ENCODE data around the gene DSE.

Gene DSE

GRCh38 chr6:116419069-116419786 is 48.5 kb downstream of the DSE start:
- DNase-seq: no peak

- DNase-seq: no peak
These were observed 49.6 kb downstream of the DSE start for GRCh38 chr6:116420341-116420740.

- no peak for DNase-seq
These were observed 51.5 kb downstream of the DSE start for GRCh38 chr6:116422238-116422637.

- DNase-seq: no peak
These were observed 53.3 kb downstream of the DSE start for GRCh38 chr6:116424001-116424400.

GRCh38 chr6:116426551-116426950 is 55.8 kb downstream of the DSE start:
- DNase-seq: no peak

GRCh38 chr6:116429111-116429510 is 58.4 kb downstream of the DSE start:
- no peak for DNase-seq

- DNase-seq: no peak
These were observed 60.1 kb downstream of the DSE start for GRCh38 chr6:116430860-116431259.

GRCh38 chr6:116431964-116432595 is 61.3 kb downstream of the DSE start:
- no peak for DNase-seq

- no peak for DNase-seq
These were observed 62.5 kb downstream of the DSE start for GRCh38 chr6:116433206-116433712.

- no peak for DNase-seq
These were observed 63.4 kb downstream of the DSE start for GRCh38 chr6:116434056-116434725.

- DNase-seq: no peak
These were observed 65.8 kb downstream of the DSE start for GRCh38 chr6:116436586-116436985.

- no peak for DNase-seq
These were observed 66.9 kb downstream of the DSE start for GRCh38 chr6:116437656-116438055.

GRCh38 chr6:116438590-116439448 is 68.1 kb downstream of the DSE start:
- DNase-seq: no peak

GRCh38 chr6:116439522-116440051 is 68.8 kb downstream of the DSE start:
- no peak for DNase-seq

GRCh38 chr6:116443105-116443504 is 72.4 kb downstream of the DSE start:
- DNase-seq: no peak

GRCh38 chr6:116444092-116444491 is 73.3 kb downstream of the DSE start:
- DNase-seq: no peak

- DNase-seq: no peak
These were observed 73.8 kb downstream of the DSE start for GRCh38 chr6:116444575-116444974.

GRCh38 chr6:116445102-116445501 is 74.4 kb downstream of the DSE start:
- no peak for DNase-seq

- no peak for DNase-seq
These were observed 75.7 kb downstream of the DSE start for GRCh38 chr6:116446399-116446798.

- DNase-seq: no peak
These were observed 76.3 kb downstream of the DSE start for GRCh38 chr6:116447052-116447451.

- no peak for DNase-seq
These were observed 76.8 kb downstream of the DSE start for GRCh38 chr6:116447496-116448011.

- no peak for DNase-seq
These were observed 78.8 kb downstream of the DSE start for GRCh38 chr6:116449565-116449964.

Measured in NCI-H526 treated with DMSO at 0.1 percent for 48 hours (cell line).